K562 (cell line): ENCODE results near the gene SOAT1. TPM values are rescaled to one million over a fixed set of nuclear protein-coding genes. Genes with fewer than 3 reads are reported as not detected.

Experiments
- ATAC-seq: fragments of 200-7000 bp; cut with Tn5 transposase; 3 replicates; pipeline ENCODE4 v1.9.1; 2020; ENCODE audit warnings: moderate library complexity
- BruUV-seq: library from RNA; stranded (reverse); fragments of 400-500 nt; replicated peaks from 2 replicates; lab custom pipeline; 2021; lab: Mats Ljungman, UMichigan
- CTCF ChIA-PET: fragments of 300-600 bp; formaldehyde crosslinking; extraction: SDS; loops from one replicate; lab custom pipeline; 2021; ENCODE audit warnings: low intra/inter-chr PET ratio; lab: Yijun Ruan, JAX
- POLR2A ChIA-PET: fragments of 300-600, 350-650 bp; sonication (Branson Sonifier 250); formaldehyde crosslinking; extraction: SDS; loops from one replicate; lab custom pipeline; 2021; ENCODE audit warnings: antibody characterized with exemption, inconsistent platforms; lab: Yijun Ruan, JAX
- DNase-seq, 4 experiments: peaks; one replicate each; pipeline versions ENCODE4 v3.0.0 to v3.0.0-alpha.2; 2011 to 2018; ENCODE audit warnings: low spot score in 3 of 4, mixed read lengths in 3 of 4; ENCODE audit errors: extremely low read depth in 1 of 4
- FAIRE-seq: peaks from 2 replicates; lab custom pipeline; 2011; peaks lifted over from hg19 to GRCh38; lab: Jason Lieb, UNC
- H2AFZ ChIP-seq: 2 replicates; pipeline ENCODE4 v1.6.0; 2011; ENCODE audit warnings: low read depth, low read length, control low read depth, inconsistent platforms
- H3K27ac ChIP-seq: fragments of 200-600 bp; 3 replicates; pipeline ENCODE4 v1.8.0; 2011; ENCODE audit warnings: low read depth, mild to moderate bottlenecking, control low read depth, inconsistent platforms, low read length, moderate library complexity, mixed read lengths; ENCODE audit errors: extremely low read depth
- H3K27me3 ChIP-seq, 2 experiments: fragments of 300-600 bp in 1 of 2; 2 replicates in 1 of 2; 3 replicates in 1 of 2; pipeline versions ENCODE4 v1.6.0 to v1.8.0; 2011; ENCODE audit warnings: inconsistent platforms in 2 of 2, low read length in 2 of 2, mild to moderate bottlenecking in 1 of 2, mixed read lengths in 1 of 2, moderate library complexity in 1 of 2; ENCODE audit not compliant: control insufficient read depth in 2 of 2, insufficient read depth in 2 of 2
- H3K36me3 ChIP-seq: fragments of 300-600 bp; 3 replicates; pipeline ENCODE4 v1.8.0; 2011; ENCODE audit warnings: mild to moderate bottlenecking, low read length, inconsistent platforms; ENCODE audit not compliant: control insufficient read depth, insufficient read depth
- H3K4me1 ChIP-seq, 2 experiments: fragments of 200-600 bp in 1 of 2; replicated peaks in 1 of 2; 2 replicates in 1 of 2; 3 replicates in 1 of 2; pipeline versions ENCODE4 v1.5.1 to v1.8.0; 2011; ENCODE audit warnings: inconsistent platforms in 2 of 2, low read length in 2 of 2, mild to moderate bottlenecking in 1 of 2, mixed read lengths in 1 of 2, moderate library complexity in 1 of 2; ENCODE audit not compliant: control insufficient read depth in 2 of 2, insufficient read depth in 2 of 2
- H3K4me2 ChIP-seq: 2 replicates; pipeline ENCODE4 v1.6.1; 2011; ENCODE audit warnings: low read length, control low read depth, inconsistent platforms, mixed read lengths; ENCODE audit not compliant: insufficient read depth
- H3K4me3 ChIP-seq: fragments of 200-600 bp; sonication (generic), shearing (Covaris generic); 2 replicates; pipeline ENCODE4 v1.5.1; 2016; ENCODE audit warnings: control low read depth, inconsistent platforms
- H3K79me2 ChIP-seq: fragments of 200-600 bp; 3 replicates; pipeline ENCODE4 v1.8.0; 2011; ENCODE audit warnings: low read length, inconsistent platforms; ENCODE audit not compliant: control insufficient read depth, insufficient read depth
- H3K9ac ChIP-seq, 2 experiments: 2 replicates each; pipeline versions ENCODE4 v1.6.0 to v1.6.1; 2011; ENCODE audit warnings: low read depth in 2 of 2, low read length in 2 of 2, control low read depth in 1 of 2, inconsistent platforms in 1 of 2, mild to moderate bottlenecking in 1 of 2, mixed read lengths in 1 of 2; ENCODE audit not compliant: insufficient read depth in 1 of 2
- H3K9me1 ChIP-seq: one replicate; pipeline ENCODE4 v1.6.0; 2011; ENCODE audit warnings: inconsistent platforms, mild to moderate bottlenecking, low read length, moderate library complexity; ENCODE audit not compliant: control insufficient read depth, insufficient read depth
- H3K9me3 ChIP-seq: replicated peaks from 2 replicates; pipeline ENCODE4 v1.5.1; 2011; ENCODE audit warnings: low read depth, low read length, inconsistent platforms; ENCODE audit not compliant: control insufficient read depth, insufficient read depth
- H4K20me1 ChIP-seq: replicated peaks from 2 replicates; pipeline ENCODE4 v1.6.1; 2011; ENCODE audit warnings: low read length, inconsistent platforms, mixed read lengths; ENCODE audit not compliant: control insufficient read depth, insufficient read depth
- FOXJ2 ChIP-seq: fragments of 200-800 bp; sonication (Bioruptor generic); IDR thresholded peaks from 2 replicates; pipeline ENCODE4 v1.6.1; 2016; ENCODE audit warnings: missing genetic modification characterization, missing compliant biosample characterization
- GABPA ChIP-seq: fragments of 200-800 bp; sonication (Bioruptor generic); conservative IDR thresholded peaks from 2 replicates; pipeline ENCODE4 v1.6.1; 2016; ENCODE audit warnings: low read depth, missing genetic modification characterization, missing compliant biosample characterization
- ILF3 ChIP-seq: fragments of 450-650 bp; IDR thresholded peaks from 2 replicates; pipeline ENCODE4 v1.6.1; 2018; ENCODE audit warnings: antibody characterized with exemption, mild to moderate bottlenecking, moderate library complexity, borderline replicate concordance
- MCM7 ChIP-seq, 2 experiments: fragments of 450-650 bp; IDR thresholded peaks; 2 replicates each; pipeline ENCODE4 v1.6.1; 2016 to 2018
- SMARCA4 ChIP-seq: fragments of 450-650 bp; IDR thresholded peaks from 2 replicates; pipeline ENCODE4 v1.6.1; 2016
- TAF1 ChIP-seq: IDR thresholded peaks from 2 replicates; pipeline ENCODE4 v1.6.1; 2011; ENCODE audit warnings: mild to moderate bottlenecking, low read length, moderate library complexity; ENCODE audit not compliant: insufficient read depth, control insufficient read depth, severe bottlenecking; ENCODE audit errors: extremely low read depth
- ZNF347 ChIP-seq: fragments of 450-650 bp; formaldehyde crosslinking; IDR thresholded peaks from 2 replicates; pipeline ENCODE4 v1.4.0; 2020; ENCODE audit warnings: low read depth, mild to moderate bottlenecking, moderate library complexity
- ZSCAN32 ChIP-seq: fragments of 450-650 bp; formaldehyde crosslinking; IDR thresholded peaks from 2 replicates; pipeline ENCODE4 v1.4.0; 2020; ENCODE audit warnings: mild to moderate bottlenecking, moderate library complexity
- WGBS: fragments of 100-300 bp; shearing (Covaris generic); methylation state at CpG from one replicate; pipeline ENCODE4 v1.1.6; 2016; ENCODE audit warnings: low coverage, mixed read lengths; ENCODE audit not compliant: insufficient coverage; ENCODE audit errors: missing lambda C conversion rate; 5-methylcytosine and 5-hydroxymethylcytosine counted together
- in situ Hi-C: fragments of 300-500 bp; cut with MboI; formaldehyde crosslinking; loops from 4 replicates; pipeline ENCODE4 v1.15.0; 2018; ENCODE audit warnings: inconsistent platforms, mixed read lengths
- intact Hi-C: fragments of 100-400 bp; cut with micrococcal nuclease; formaldehyde crosslinking; loops from 2 replicates; pipeline ENCODE4 v1.14.2; 2022
- polyA plus RNA-seq, 8 experiments: library from polyadenylated mRNA; depleted of rRNA in 4 of 8; stranded (reverse) in 5 of 8; unstranded in 3 of 8; fragments of >200 nt; fragmentation: Nextera tagmentation in 2 of 8; fragmentation: Illumina TruSeq in 1 of 8; extraction: Ambion mirVana in 2 of 8; extraction: Trizol in 1 of 8; gene quantifications; 2 replicates each; pipeline versions ENCODE4 v1.2.1 to v1.2.3, GENCODE V29; 2011 to 2014; ENCODE audit warnings: inconsistent platforms in 1 of 8, missing spikeins in 1 of 8
- total RNA-seq, 7 experiments: library from RNA; depleted of rRNA in 6 of 7; stranded (reverse); fragments of >200 nt in 6 of 7; fragmentation: Illumina TruSeq in 2 of 7; extraction: Trizol in 2 of 7; gene quantifications; 2 replicates each; pipeline versions ENCODE4 v1.2.1 to v1.2.3, GENCODE V29; 2011 to 2021; ENCODE audit warnings: low replicate concordance in 1 of 7
- TF ChIP-seq, protein P1 (sequence below): fragments of 250-450 bp; sonication (Bioruptor Pico); IDR thresholded peaks from 2 replicates; pipeline ENCODE4 v1.8.0; 2021; ENCODE audit warnings: moderate library complexity, mild to moderate bottlenecking, inconsistent platforms
- TF ChIP-seq, protein P2 (sequence below): fragments of 250-450 bp; sonication (Bioruptor Pico); IDR thresholded peaks from 2 replicates; pipeline ENCODE4 v1.8.0; 2021; ENCODE audit warnings: borderline replicate concordance, mild to moderate bottlenecking, moderate library complexity; ENCODE audit not compliant: poor library complexity, severe bottlenecking
- TF ChIP-seq, protein P3 (sequence below): fragments of 250-450 bp; sonication (Bioruptor Pico); IDR thresholded peaks from 2 replicates; pipeline ENCODE4 v1.5.0; 2021

SOAT1 gene
- total and polyA plus RNA-seq, 9 of the 15 experiments (the other 6 are each of a cell fraction or from before 2014, with no cell fraction given): 5.5 to 29.1 (median 17.3) TPM

DNA sequence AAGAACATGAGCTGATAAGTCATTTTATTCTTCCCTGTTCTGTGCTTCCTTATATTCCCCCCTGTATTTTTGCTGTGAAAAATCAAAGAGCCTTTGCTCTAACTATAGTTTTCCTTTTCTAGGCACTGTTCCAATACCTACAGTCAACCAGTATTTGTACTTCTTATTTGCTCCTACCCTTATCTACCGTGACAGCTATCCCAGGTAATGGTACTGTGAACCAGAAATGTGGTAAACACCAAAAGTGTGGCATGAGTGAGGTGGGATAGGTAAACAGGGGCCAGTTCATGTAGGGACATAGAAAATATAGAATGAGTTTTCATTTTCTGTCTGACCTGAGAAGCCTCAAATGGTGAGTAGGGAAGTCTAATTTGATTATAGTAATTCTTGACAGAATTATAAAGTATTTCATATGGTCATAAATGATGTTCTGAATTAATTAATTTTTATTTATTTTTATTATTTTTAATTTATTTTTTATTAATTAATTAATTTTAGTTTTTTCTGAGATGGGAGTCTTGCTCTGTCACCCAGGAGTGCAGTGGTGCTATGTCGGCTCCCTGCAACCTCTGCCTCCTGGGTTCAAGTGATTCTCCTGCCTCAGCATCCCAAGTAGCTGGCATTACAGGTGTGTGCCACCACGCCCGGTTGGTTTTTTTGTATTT is 49.3 kb downstream of the SOAT1 start:
- no peak for ATAC-seq
- H3K4me2 ChIP-seq: no peak overlapping the region
- TF ChIP-seq ILF3 (no peak), TAF1 (no peak), FOXJ2 (tag) (no peak), ZNF347 (no peak), ZSCAN32 (CRISPR knock-in tag) (no peak), GABPA (no peak), MCM7 (IDR thresholded peaks at IDR 0.05) (no peak), SMARCA4 (no peak)
- TF ChIP-seq, protein P1, sequence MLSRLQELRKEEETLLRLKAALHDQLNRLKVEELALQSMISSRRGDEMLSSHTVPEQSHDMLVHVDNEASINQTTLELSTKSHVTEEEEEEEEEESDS (CRISPR knock-in tag): no peak
- TF ChIP-seq, protein P2, sequence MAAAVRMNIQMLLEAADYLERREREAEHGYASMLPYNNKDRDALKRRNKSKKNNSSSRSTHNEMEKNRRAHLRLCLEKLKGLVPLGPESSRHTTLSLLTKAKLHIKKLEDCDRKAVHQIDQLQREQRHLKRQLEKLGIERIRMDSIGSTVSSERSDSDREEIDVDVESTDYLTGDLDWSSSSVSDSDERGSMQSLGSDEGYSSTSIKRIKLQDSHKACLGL: no peak
- TF ChIP-seq, protein P3, sequence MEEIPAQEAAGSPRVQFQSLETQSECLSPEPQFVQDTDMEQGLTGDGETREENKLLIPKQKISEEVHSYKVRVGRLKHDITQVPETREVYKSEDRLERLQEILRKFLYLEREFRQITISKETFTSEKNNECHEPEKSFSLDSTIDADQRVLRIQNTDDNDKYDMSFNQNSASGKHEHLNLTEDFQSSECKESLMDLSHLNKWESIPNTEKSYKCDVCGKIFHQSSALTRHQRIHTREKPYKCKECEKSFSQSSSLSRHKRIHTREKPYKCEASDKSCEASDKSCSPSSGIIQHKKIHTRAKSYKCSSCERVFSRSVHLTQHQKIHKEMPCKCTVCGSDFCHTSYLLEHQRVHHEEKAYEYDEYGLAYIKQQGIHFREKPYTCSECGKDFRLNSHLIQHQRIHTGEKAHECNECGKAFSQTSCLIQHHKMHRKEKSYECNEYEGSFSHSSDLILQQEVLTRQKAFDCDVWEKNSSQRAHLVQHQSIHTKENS (CRISPR knock-in tag): no peak

More for the DNA sequence above, 49.3 kb downstream of the SOAT1 start:
- Histone ChIP-seq H3K9me1 (no peaks in the 10 kb centered on the region), H3K9me3 (no peaks in the 10 kb centered on the region), H3K9ac (no peak overlapping the region), H3K27me3 (no peaks in the 10 kb centered on the region), H3K4me3 (no peak overlapping the region), H3K27ac (no peak overlapping the region), H3K36me3 (peaks cover 34% of the 10 kb centered on the region), H4K20me1 (no peaks in the 10 kb centered on the region), H3K79me2 (no peaks in the 10 kb centered on the region), H2AFZ (no peak overlapping the region), H3K4me1 (peaks cover 3 to 6% of the 10 kb centered on the region in 2 experiments; a peak in 3 of 5 replicates)
- 76% methylated on average over 4 of the region's 4 CpGs for WGBS
- BruUV-seq: no TSS peak
- POLR2A ChIA-PET: interaction anchor here (0.7 kb wide), 2 partner anchors 29 to 517 kb away, joined by 3 read pairs; no protein-coding TSS in a partner anchor
- intact Hi-C loops (no loop called here), in situ Hi-C loops (no loop called here)
- FAIRE-seq (no peak), DNase-seq (no peak)
- CTCF ChIA-PET: no interaction called here
